Body of pancreas (tissue), 4 donors: ENCODE measurements around the gene TMEM266.

Experiments used
- CTCF ChIP-seq, 7 experiments: fragments of 450-650 bp in 4 of 7; fragments of 200-600 bp in 3 of 7; sonication (generic) in 3 of 7; IDR thresholded peaks; one replicate each; pipeline ENCODE4 v1.5.1; 2016 to 2019; ENCODE audit warnings: antibody characterized with exemption in 7 of 7
- POLR2A ChIP-seq, 3 donors: fragments of 450-650 bp; IDR thresholded peaks; one replicate each; pipeline ENCODE4 v1.6.1; 2016; ENCODE audit warnings: antibody characterized with exemption in 3 of 3, mild to moderate bottlenecking in 2 of 3

DNA sequence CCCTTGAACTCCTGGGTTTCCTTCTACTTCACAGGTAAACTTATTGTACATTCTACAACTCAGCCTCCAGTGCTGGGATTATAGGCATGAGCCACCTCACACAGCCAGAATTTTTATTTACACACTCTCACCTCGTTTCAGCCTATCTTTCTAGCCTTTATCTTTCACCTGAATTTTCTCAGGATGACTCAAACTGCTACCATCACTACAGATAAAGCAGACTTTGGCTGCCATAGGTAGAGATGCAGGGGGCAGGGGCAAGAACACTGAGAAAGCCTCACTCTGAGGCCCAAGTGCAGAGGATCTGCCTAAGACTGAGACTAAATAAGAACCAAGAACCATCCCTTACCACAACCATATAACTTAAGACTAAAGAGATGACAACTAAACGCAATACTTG lies 192.5 kb downstream of the TMEM266 start:
- TF ChIP-seq CTCF (IDR thresholded peaks at IDR 0.05) (no peak), POLR2A (IDR thresholded peaks at IDR 0.05) (no peak)
